ENCODE measurements around the gene ISM1.

Gene ISM1

DNA sequence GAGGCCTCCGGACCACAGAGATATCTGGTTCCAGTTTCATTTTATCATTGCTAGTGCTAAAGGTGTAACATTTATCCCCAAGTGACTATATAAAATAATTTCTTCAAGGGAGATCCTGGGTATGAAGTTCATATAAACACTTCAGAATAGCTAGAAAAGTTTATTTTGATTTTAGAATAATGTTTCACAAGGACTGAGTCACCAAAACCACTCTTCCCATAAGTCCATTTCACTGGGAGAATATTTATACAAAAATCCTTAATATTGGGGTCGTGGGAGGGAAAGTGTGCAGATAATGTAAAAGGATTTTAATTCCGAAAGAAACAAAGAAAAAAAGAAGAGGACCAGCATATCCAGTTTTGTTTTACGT is 128.1 kb downstream of the ISM1 start:
- Histone ChIP-seq H3K27me3 (no peaks in the 10 kb centered on the region), H3K9me3 (no peaks in the 10 kb centered on the region), H3K4me3 (ENCODE audit: low read depth, low read length) (no peak overlapping the region), H3K4me1 (no peaks in the 10 kb centered on the region), H3K36me3 (no peaks in the 10 kb centered on the region)
- DNase-seq: no peak
- TF ChIP-seq, protein P1, sequence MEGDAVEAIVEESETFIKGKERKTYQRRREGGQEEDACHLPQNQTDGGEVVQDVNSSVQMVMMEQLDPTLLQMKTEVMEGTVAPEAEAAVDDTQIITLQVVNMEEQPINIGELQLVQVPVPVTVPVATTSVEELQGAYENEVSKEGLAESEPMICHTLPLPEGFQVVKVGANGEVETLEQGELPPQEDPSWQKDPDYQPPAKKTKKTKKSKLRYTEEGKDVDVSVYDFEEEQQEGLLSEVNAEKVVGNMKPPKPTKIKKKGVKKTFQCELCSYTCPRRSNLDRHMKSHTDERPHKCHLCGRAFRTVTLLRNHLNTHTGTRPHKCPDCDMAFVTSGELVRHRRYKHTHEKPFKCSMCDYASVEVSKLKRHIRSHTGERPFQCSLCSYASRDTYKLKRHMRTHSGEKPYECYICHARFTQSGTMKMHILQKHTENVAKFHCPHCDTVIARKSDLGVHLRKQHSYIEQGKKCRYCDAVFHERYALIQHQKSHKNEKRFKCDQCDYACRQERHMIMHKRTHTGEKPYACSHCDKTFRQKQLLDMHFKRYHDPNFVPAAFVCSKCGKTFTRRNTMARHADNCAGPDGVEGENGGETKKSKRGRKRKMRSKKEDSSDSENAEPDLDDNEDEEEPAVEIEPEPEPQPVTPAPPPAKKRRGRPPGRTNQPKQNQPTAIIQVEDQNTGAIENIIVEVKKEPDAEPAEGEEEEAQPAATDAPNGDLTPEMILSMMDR (IDR thresholded peaks at IDR 0.05; ENCODE audit: low read depth, low read length): no peak

Measured in BE2C (cell line).